Ascending aorta (tissue), 2 donors: Measurements from ENCODE around the gene TBX4. TPM values are rescaled to one million over a fixed set of nuclear protein-coding genes. Genes with fewer than 3 reads are reported as not detected.
"Not testable (repeated sequence)": the region's sequence is repeated elsewhere in the genome, so short reads cannot be mapped to it uniquely, and the experiment has no call there.

Experiments used
- DNase-seq, 2 donors: peaks; one replicate each; pipeline ENCODE4 v3.0.0-alpha.2; 2019; ENCODE audit warnings: low spot score in 2 of 2
- H3K27ac ChIP-seq, 2 donors: fragments of 200-600 bp; sonication (generic); one replicate each; pipeline ENCODE4 v1.5.1; 2016 to 2017; ENCODE audit warnings: mild to moderate bottlenecking in 1 of 2
- H3K27me3 ChIP-seq: fragments of 200-600 bp; sonication (generic); one replicate; pipeline ENCODE4 v1.5.1; 2017
- H3K36me3 ChIP-seq, 2 donors: fragments of 200-600 bp; sonication (generic); one replicate each; pipeline ENCODE4 v1.5.1; 2016
- H3K4me1 ChIP-seq, 2 donors: fragments of 200-600 bp; sonication (generic); one replicate each; pipeline ENCODE4 v1.5.1; 2016 to 2017; ENCODE audit warnings: mild to moderate bottlenecking in 1 of 2
- H3K4me3 ChIP-seq, 2 donors: fragments of 200-600 bp; sonication (generic); one replicate each; pipeline ENCODE4 v1.5.1; 2016 to 2017; ENCODE audit warnings: mild to moderate bottlenecking in 1 of 2
- H3K9me3 ChIP-seq, 2 donors: fragments of 200-600 bp; sonication (generic); one replicate each; pipeline ENCODE4 v1.5.1; 2016
- intact Hi-C: fragments of 100-400 bp; cut with DNase I; formaldehyde crosslinking; loops from one replicate; pipeline ENCODE4 v1.15.1; 2023
- total RNA-seq: library from RNA; depleted of rRNA; stranded (reverse); fragments of >200 nt; gene quantifications from one replicate; pipeline ENCODE4 v1.1.0, GENCODE V29; 2016
- TF ChIP-seq, protein P1 (sequence below), 3 experiments: fragments of 200-600 bp in 2 of 3; fragments of 450-650 bp in 1 of 3; sonication (generic) in 2 of 3; IDR thresholded peaks; one replicate each; pipeline ENCODE4 v1.5.1; 2016 to 2019; ENCODE audit warnings: antibody characterized with exemption in 3 of 3, mild to moderate bottlenecking in 1 of 3, moderate library complexity in 1 of 3

The TBX4 gene
- total RNA-seq, 1 donor from 2014 or later: not detected

DNA sequence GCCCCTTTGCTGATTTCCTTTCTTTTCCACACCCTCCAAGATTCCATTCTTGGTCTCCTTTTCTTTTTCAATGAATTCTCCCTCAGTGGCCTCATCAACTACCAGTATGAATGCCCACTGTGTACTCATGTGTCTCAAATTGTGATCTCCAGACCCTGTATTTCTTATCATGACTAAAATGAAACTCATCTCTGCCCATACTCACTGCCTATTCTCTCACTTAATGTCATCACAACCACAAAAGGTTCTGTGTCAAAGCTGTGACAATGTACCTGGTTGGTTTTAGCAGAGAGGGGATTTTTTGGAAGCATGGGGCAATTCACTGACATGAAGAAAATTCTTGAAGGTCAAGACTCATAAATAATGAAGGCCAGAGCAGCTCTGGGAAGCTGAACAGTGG is 11.5 kb upstream of the TBX4 start:
- intact Hi-C loops: no loop called here
- TF ChIP-seq, protein P1, sequence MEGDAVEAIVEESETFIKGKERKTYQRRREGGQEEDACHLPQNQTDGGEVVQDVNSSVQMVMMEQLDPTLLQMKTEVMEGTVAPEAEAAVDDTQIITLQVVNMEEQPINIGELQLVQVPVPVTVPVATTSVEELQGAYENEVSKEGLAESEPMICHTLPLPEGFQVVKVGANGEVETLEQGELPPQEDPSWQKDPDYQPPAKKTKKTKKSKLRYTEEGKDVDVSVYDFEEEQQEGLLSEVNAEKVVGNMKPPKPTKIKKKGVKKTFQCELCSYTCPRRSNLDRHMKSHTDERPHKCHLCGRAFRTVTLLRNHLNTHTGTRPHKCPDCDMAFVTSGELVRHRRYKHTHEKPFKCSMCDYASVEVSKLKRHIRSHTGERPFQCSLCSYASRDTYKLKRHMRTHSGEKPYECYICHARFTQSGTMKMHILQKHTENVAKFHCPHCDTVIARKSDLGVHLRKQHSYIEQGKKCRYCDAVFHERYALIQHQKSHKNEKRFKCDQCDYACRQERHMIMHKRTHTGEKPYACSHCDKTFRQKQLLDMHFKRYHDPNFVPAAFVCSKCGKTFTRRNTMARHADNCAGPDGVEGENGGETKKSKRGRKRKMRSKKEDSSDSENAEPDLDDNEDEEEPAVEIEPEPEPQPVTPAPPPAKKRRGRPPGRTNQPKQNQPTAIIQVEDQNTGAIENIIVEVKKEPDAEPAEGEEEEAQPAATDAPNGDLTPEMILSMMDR (IDR thresholded peaks at IDR 0.05): no peak
- no peaks in the 10 kb centered on the region for H3K27me3 ChIP-seq
- H3K4me1 ChIP-seq: no peaks in the 10 kb centered on the region
- no peak overlapping the region for H3K27ac ChIP-seq
- H3K36me3 ChIP-seq: no peaks in the 10 kb centered on the region
- DNase-seq: no peak
- H3K9me3 ChIP-seq: peaks cover 4 to 16% of the 10 kb centered on the region in 2 donors
- no peak overlapping the region for H3K4me3 ChIP-seq

DNA sequence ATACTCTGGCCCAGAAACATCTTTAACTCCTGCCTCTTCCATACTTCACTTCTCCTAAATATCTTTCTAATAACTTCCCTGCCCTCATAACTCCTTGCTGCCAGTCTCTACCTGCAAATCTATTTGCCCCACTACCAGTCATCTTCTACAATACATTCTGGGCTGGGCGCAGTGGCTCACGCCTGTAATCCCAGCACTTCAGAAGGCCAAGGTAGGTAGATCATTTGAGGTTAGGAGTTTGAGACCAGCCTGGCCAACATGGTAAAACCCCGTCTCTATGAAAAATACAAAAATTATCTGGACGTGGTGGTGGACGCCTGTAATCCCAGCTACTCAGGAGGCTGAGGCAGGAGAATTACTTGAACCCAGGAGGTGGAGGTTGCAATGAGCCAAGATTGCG is 10.7 kb upstream of the TBX4 start:
- H3K4me1 ChIP-seq, H3K36me3 ChIP-seq, H3K27ac ChIP-seq, H3K9me3 ChIP-seq, intact Hi-C loops, DNase-seq, H3K4me3 ChIP-seq, H3K27me3 ChIP-seq: not testable (repeated sequence)

DNA sequence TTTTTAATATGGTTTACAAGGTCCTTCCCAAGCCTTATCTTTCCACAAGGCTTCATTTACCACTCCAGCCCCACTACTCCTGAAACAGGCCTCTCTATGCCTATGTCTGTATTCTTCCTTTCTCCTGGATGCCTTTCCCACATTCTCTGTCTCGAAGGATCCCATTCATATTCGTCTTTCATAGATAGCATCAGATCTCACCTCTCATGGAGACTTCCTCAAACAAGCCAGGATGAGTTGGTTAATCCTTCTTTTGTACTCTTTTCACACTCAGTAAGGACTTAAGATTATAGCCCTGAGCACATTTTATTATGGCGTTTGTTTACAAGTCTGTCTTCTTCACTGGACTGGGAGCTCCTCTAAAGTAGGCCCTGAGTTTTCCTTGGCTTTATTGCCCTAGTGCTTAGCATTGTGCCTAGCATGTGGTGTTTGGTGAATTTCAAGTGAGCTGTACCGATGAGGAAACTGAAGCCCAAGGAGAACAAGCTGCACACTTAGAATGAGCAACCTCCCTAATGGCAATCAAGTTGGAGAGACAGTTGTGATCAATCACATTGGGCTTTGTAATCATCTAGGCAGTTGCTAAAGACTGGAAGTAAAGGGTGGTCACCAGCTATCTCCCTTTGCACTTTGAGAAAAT is 10.0 kb upstream of the TBX4 start:
- Histone ChIP-seq H3K9me3 (peaks cover 1 to 2% of the 10 kb centered on the region in 2 donors), H3K4me3 (no peak overlapping the region), H3K27me3 (no peaks in the 10 kb centered on the region), H3K27ac (no peak overlapping the region), H3K36me3 (no peaks in the 10 kb centered on the region), H3K4me1 (no peaks in the 10 kb centered on the region)
- intact Hi-C loops: no loop called here
- no peak for DNase-seq
- TF ChIP-seq, protein P1 (IDR thresholded peaks at IDR 0.05): no peak

DNA sequence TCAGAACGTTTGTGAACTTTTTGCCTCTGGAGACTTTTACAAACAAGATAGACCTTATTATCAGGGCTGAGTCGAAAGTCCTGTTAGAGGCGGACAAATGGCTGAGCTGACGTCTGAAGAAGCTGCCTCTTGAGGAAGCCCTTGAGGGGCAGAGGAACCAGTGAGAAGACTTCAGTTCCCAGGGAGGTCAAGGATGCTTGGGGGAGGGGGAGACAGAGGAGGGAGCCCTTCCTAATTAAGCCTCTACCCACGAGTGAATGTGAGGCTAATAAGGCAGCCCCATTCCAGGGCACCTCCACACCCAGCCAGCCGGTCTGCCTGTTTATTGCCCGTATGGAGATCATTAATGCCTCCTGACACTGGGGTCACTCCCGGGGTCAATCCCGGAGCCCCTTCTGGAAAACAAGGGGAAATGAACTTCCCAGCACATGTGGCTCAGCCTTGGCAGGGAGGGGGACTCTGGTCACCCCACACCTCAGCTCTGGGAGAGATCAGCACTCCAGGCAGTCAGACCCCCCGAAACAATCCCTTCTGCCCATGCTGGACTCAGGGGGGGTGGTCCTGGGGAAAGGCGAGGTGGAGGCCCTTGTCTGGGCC is 9.2 kb upstream of the TBX4 start:
- H3K4me3 ChIP-seq: no peak overlapping the region
- intact Hi-C loops: no loop called here
- H3K4me1 ChIP-seq: no peaks in the 10 kb centered on the region
- no peak overlapping the region for H3K27ac ChIP-seq
- TF ChIP-seq, protein P1 (IDR thresholded peaks at IDR 0.05): no peak
- H3K36me3 ChIP-seq: no peaks in the 10 kb centered on the region
- no peaks in the 10 kb centered on the region for H3K27me3 ChIP-seq
- DNase-seq: no peak
- H3K9me3 ChIP-seq: no peaks in the 10 kb centered on the region

DNA sequence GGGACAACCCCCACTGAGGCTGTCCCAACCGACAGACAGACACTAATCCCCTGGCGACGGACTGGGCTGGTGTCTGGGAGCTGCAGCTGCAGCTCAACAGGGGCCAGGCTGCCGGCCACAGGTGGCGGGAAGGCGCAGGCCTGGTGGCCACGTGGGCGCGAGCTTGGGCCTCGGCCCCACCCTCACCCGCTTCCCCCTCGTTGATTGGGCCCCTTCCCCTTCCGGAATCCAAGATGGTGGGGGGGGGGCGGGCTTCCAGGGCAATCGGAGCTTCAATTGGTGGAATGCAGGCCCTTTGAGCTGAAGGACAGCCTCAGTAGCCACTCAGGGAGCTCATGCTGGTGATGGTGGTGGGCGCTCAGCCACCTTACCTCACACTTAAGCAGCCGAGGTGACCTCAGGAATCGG is 8.7 kb upstream of the TBX4 start:
- no peaks in the 10 kb centered on the region for H3K36me3 ChIP-seq
- intact Hi-C loops: no loop called here
- TF ChIP-seq, protein P1 (IDR thresholded peaks at IDR 0.05): no peak
- no peak overlapping the region for H3K4me3 ChIP-seq
- no peaks in the 10 kb centered on the region for H3K9me3 ChIP-seq
- H3K27ac ChIP-seq: no peak overlapping the region
- DNase-seq: no peak
- no peaks in the 10 kb centered on the region for H3K4me1 ChIP-seq
- no peaks in the 10 kb centered on the region for H3K27me3 ChIP-seq

DNA sequence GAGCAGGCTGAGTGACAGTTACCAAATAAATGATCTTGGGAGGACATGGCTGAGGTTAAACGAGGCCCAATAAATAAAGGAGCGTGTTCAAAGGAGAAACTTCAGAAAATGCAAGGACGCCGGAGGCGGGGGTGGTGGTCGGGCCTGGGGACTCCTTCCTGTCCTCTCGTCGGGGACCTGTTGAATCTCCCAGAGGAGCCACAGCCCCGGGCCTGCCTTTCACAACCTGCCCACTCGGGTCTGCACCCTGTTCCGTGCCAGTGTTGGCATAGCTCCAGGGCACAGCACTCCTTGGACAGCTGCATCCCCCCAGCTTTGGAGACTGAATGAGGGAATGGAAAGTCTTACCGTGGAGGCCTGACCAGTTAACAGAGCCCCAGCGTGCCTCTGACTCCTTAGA is 8.1 kb upstream of the TBX4 start:
- intact Hi-C loops: no loop called here
- Histone ChIP-seq H3K4me1 (no peaks in the 10 kb centered on the region), H3K36me3 (no peaks in the 10 kb centered on the region), H3K9me3 (no peaks in the 10 kb centered on the region), H3K4me3 (no peak overlapping the region), H3K27me3 (no peaks in the 10 kb centered on the region), H3K27ac (no peak overlapping the region)
- no peak for DNase-seq
- TF ChIP-seq, protein P1 (IDR thresholded peaks at IDR 0.05): no peak
